GM19025 (cell line): Measurements from ENCODE around the gene TMEM178B.

Source experiments
- ATAC-seq: cut with Tn5 transposase; IDR thresholded peaks from one replicate; pipeline ENCODE4 v1.9.1; 2021; ENCODE audit warnings: mild to moderate bottlenecking, low read depth, moderate library complexity; ENCODE audit not compliant: unreplicated experiment

The TMEM178B gene

GRCh38 chr7:141342621-141343408 lies 269.0 kb downstream of the TMEM178B start:
- ATAC-seq: no peak

- ATAC-seq: no peak
Measured at GRCh38 chr7:141344153-141344935, 270.5 kb downstream of the TMEM178B start.

- ATAC-seq: no peak
Measured at GRCh38 chr7:141348728-141349127, 274.9 kb downstream of the TMEM178B start.

- no peak for ATAC-seq
Measured at GRCh38 chr7:141349338-141349737, 275.5 kb downstream of the TMEM178B start.

- no peak for ATAC-seq
Measured at GRCh38 chr7:141349804-141350203, 275.9 kb downstream of the TMEM178B start.

- ATAC-seq: no peak
Measured at GRCh38 chr7:141351175-141351574, 277.3 kb downstream of the TMEM178B start.

GRCh38 chr7:141352955-141353354 lies 279.1 kb downstream of the TMEM178B start:
- ATAC-seq: no peak

GRCh38 chr7:141354251-141354650 lies 280.4 kb downstream of the TMEM178B start:
- ATAC-seq: no peak

GRCh38 chr7:141355032-141355431 lies 281.2 kb downstream of the TMEM178B start:
- ATAC-seq: no peak

GRCh38 chr7:141356161-141356560 lies 282.3 kb downstream of the TMEM178B start:
- no peak for ATAC-seq

GRCh38 chr7:141358386-141358785 lies 284.5 kb downstream of the TMEM178B start:
- no peak for ATAC-seq

- no peak for ATAC-seq
Measured at GRCh38 chr7:141359262-141359661, 285.4 kb downstream of the TMEM178B start.

GRCh38 chr7:141359740-141360415 lies 286.0 kb downstream of the TMEM178B start:
- no peak for ATAC-seq

GRCh38 chr7:141360416-141360760 lies 286.5 kb downstream of the TMEM178B start:
- no peak for ATAC-seq

- no peak for ATAC-seq
Measured at GRCh38 chr7:141360803-141361202, 286.9 kb downstream of the TMEM178B start.

GRCh38 chr7:141361479-141361878 lies 287.6 kb downstream of the TMEM178B start:
- no peak for ATAC-seq

- ATAC-seq: no peak
Measured at GRCh38 chr7:141361960-141362359, 288.1 kb downstream of the TMEM178B start.

- ATAC-seq: no peak
Measured at GRCh38 chr7:141362580-141363435, 288.9 kb downstream of the TMEM178B start.

- ATAC-seq: no peak
Measured at GRCh38 chr7:141363748-141364147, 289.9 kb downstream of the TMEM178B start.

GRCh38 chr7:141366091-141366621 lies 292.3 kb downstream of the TMEM178B start:
- no peak for ATAC-seq
